ENCODE results near the gene ASB15.
A peak's percentile ranks its signal among the peaks of the same experiment; 100 is the strongest.

Gene ASB15

DNA sequence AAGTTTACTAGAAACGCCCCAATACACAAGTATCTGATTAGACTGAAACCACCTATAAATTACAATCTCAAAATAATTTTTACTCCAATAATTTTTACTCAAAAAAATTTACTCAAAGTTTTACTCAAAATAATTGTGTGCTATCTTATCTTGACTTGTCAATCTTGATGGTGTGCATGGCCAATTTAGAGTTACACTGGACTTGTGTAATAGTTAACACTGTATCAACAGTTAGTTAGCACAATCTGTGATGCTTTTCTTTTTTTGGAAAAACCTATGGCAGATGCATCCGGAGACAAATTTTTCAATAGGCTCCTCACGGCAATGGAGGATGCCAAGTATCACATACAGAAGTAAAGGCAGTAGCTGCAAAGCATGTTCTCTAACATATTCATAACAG, 79.0 kb downstream of the ASB15 start:
- no CpG with 5 or more reads among the region's 3 CpGs for WGBS (ENCODE audit: insufficient coverage)

DNA sequence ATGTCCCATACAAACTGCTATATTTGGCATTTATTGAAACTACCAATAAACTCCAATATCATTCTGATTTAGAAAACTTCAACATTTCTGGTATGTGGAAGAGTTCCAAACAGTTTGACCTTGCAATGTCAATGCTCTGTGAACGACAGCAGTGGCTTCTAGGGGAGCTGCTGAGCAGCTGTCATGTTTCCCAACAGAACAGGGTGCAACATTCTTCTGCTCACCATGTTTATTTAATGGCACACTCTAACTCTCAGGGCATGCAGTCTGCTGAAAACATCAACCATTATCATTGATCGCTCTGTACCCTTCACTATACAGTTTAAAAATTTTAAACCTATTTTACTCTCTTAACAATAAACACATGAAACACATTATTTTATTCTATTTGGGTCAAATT, 79.9 kb downstream of the ASB15 start:
- WGBS (ENCODE audit: insufficient coverage), result 100% methylated on average over 1 of the region's 2 CpGs
- DNase-seq, result no peak
- ChIA-PET POLR2A (no interaction called here), CTCF (interaction anchor here (0.6 to 2.9 kb wide), 12 partner anchors 12 to 193 kb away, joined by 3 to 9 read pairs (median 4); partner anchors contain the start of gene WASL)
- Histone ChIP-seq H3K9me3 (ENCODE audit: control extremely low read depth in 1 of 5, control insufficient read depth in 4 of 5, insufficient read depth in 2 of 5, low read depth in 1 of 5, low read length in 4 of 5) (no peaks in the 10 kb centered on the region), H3K27me3 (replicated peaks in 2 of 5; ENCODE audit: control insufficient read depth in 4 of 5, insufficient read depth in 5 of 5, low read length in 4 of 5) (no peaks in the 10 kb centered on the region), H3K36me3 (ENCODE audit: control insufficient read depth in 4 of 4, insufficient read depth in 4 of 4, low read length in 3 of 4) (peaks cover 8 to 22% (median 14%) of the 10 kb centered on the region in 4 experiments), H3K4me3 (ENCODE audit: control insufficient read depth in 1 of 7, extremely low read depth in 1 of 7, insufficient read depth in 4 of 7, low read depth in 2 of 7, low read length in 6 of 7) (no peak overlapping the region), H3K27ac (ENCODE audit: insufficient read depth in 1 of 2, low read depth in 1 of 2, low read length in 2 of 2, poor library complexity in 1 of 2, severe bottlenecking in 2 of 2) (no peak overlapping the region), H3K4me1 (ENCODE audit: control extremely low read depth in 1 of 4, control insufficient read depth in 4 of 4, insufficient read depth in 4 of 4, low read length in 3 of 4) (no peaks in the 10 kb centered on the region)

More for the DNA sequence above, 79.0 kb downstream of the ASB15 start:
- DNase-seq, result no peak
- Histone ChIP-seq H3K27ac (ENCODE audit: insufficient read depth in 1 of 2, low read depth in 1 of 2, low read length in 2 of 2, poor library complexity in 1 of 2, severe bottlenecking in 2 of 2) (no peak overlapping the region), H3K4me3 (ENCODE audit: control insufficient read depth in 1 of 7, extremely low read depth in 1 of 7, insufficient read depth in 4 of 7, low read depth in 2 of 7, low read length in 6 of 7) (no peak overlapping the region), H3K36me3 (ENCODE audit: control insufficient read depth in 4 of 4, insufficient read depth in 4 of 4, low read length in 3 of 4) (peaks cover 8 to 22% (median 14%) of the 10 kb centered on the region in 4 experiments), H3K27me3 (replicated peaks in 2 of 5; ENCODE audit: control insufficient read depth in 4 of 5, insufficient read depth in 5 of 5, low read length in 4 of 5) (no peaks in the 10 kb centered on the region), H3K4me1 (ENCODE audit: control extremely low read depth in 1 of 4, control insufficient read depth in 4 of 4, insufficient read depth in 4 of 4, low read length in 3 of 4) (no peaks in the 10 kb centered on the region), H3K9me3 (ENCODE audit: control extremely low read depth in 1 of 5, control insufficient read depth in 4 of 5, insufficient read depth in 2 of 5, low read depth in 1 of 5, low read length in 4 of 5) (no peaks in the 10 kb centered on the region)
- CTCF ChIA-PET, result interaction anchor here (1.3 to 2.9 kb wide), 3 partner anchors 11 to 185 kb away, joined by 3 to 9 read pairs (median 5); no protein-coding TSS in a partner anchor
- POLR2A ChIA-PET, result no interaction called here

DNA sequence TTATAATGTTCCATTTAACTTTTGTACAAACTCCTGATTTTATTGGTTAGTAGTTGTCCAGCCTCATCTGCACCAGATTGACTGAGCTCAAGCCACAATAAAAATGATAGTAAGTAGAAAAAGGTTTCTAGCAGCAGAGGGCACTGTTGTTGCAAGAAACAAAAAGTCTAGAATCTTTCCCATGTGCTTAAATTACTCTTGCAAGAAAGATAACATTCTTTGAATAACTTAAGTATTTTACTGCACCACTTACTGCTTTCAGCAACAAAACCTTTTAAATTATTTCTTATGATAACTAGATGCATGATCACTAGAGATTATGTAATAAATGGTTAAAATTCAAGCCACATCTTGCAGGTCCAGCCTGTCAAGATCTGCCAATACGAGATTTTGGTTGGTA, 81.1 kb downstream of the ASB15 start:
- no CpG with 5 or more reads among the region's 1 CpG for WGBS (ENCODE audit: insufficient coverage)
- Histone ChIP-seq H3K4me3 (ENCODE audit: control insufficient read depth in 1 of 7, extremely low read depth in 1 of 7, insufficient read depth in 4 of 7, low read depth in 2 of 7, low read length in 6 of 7) (no peak overlapping the region), H3K27me3 (replicated peaks in 2 of 5; ENCODE audit: control insufficient read depth in 4 of 5, insufficient read depth in 5 of 5, low read length in 4 of 5) (no peaks in the 10 kb centered on the region), H3K27ac (ENCODE audit: insufficient read depth in 1 of 2, low read depth in 1 of 2, low read length in 2 of 2, poor library complexity in 1 of 2, severe bottlenecking in 2 of 2) (no peak overlapping the region), H3K36me3 (ENCODE audit: control insufficient read depth in 4 of 4, insufficient read depth in 4 of 4, low read length in 3 of 4) (peaks cover 11 to 29% (median 17%) of the 10 kb centered on the region in 4 experiments), H3K9me3 (ENCODE audit: control extremely low read depth in 1 of 5, control insufficient read depth in 4 of 5, insufficient read depth in 2 of 5, low read depth in 1 of 5, low read length in 4 of 5) (no peaks in the 10 kb centered on the region), H3K4me1 (ENCODE audit: control extremely low read depth in 1 of 4, control insufficient read depth in 4 of 4, insufficient read depth in 4 of 4, low read length in 3 of 4) (no peaks in the 10 kb centered on the region)
- ChIA-PET CTCF (interaction anchor here (0.7 to 1.6 kb wide), 14 partner anchors 8 to 192 kb away, joined by 3 to 7 read pairs (median 4); no protein-coding TSS in a partner anchor), POLR2A (no interaction called here)
- DNase-seq, result peak; percentile 48 to 76 (median 71)

- Histone ChIP-seq H3K27ac (ENCODE audit: insufficient read depth in 1 of 2, low read depth in 1 of 2, low read length in 2 of 2, poor library complexity in 1 of 2, severe bottlenecking in 2 of 2) (no peak overlapping the region), H3K27me3 (replicated peaks in 2 of 5; ENCODE audit: control insufficient read depth in 4 of 5, insufficient read depth in 5 of 5, low read length in 4 of 5) (no peaks in the 10 kb centered on the region), H3K36me3 (ENCODE audit: control insufficient read depth in 4 of 4, insufficient read depth in 4 of 4, low read length in 3 of 4) (peaks cover 9 to 38% (median 28%) of the 10 kb centered on the region in 4 experiments), H3K4me1 (ENCODE audit: control extremely low read depth in 1 of 4, control insufficient read depth in 4 of 4, insufficient read depth in 4 of 4, low read length in 3 of 4) (no peaks in the 10 kb centered on the region), H3K9me3 (ENCODE audit: control extremely low read depth in 1 of 5, control insufficient read depth in 4 of 5, insufficient read depth in 2 of 5, low read depth in 1 of 5, low read length in 4 of 5) (no peaks in the 10 kb centered on the region), H3K4me3 (ENCODE audit: control insufficient read depth in 1 of 7, extremely low read depth in 1 of 7, insufficient read depth in 4 of 7, low read depth in 2 of 7, low read length in 6 of 7) (no peak overlapping the region)
- CTCF ChIA-PET, result interaction anchor here (1.3 kb wide), 1 partner anchor 178 kb away, joined by 4 read pairs; no protein-coding TSS in a partner anchor
- POLR2A ChIA-PET, result no interaction called here
- WGBS (ENCODE audit: insufficient coverage), result 100% methylated on average over 2 of the region's 2 CpGs
- no peak for DNase-seq
These were observed 85.5 kb downstream of the ASB15 start for GRCh38 chr7:123687161-123687560.

- no peak overlapping the region for H3K4me3 ChIP-seq (ENCODE audit: control insufficient read depth in 1 of 7, extremely low read depth in 1 of 7, insufficient read depth in 4 of 7, low read depth in 2 of 7, low read length in 6 of 7)
- no CpG with 5 or more reads among the region's 1 CpG for WGBS (ENCODE audit: insufficient coverage)
- ChIA-PET POLR2A (no interaction called here), CTCF (interaction anchor here (0.6 to 1.1 kb wide), 2 partner anchors 177 to 184 kb away, joined by 3 read pairs; no protein-coding TSS in a partner anchor)
- no peaks in the 10 kb centered on the region for H3K4me1 ChIP-seq (ENCODE audit: control extremely low read depth in 1 of 4, control insufficient read depth in 4 of 4, insufficient read depth in 4 of 4, low read length in 3 of 4)
- no peaks in the 10 kb centered on the region for H3K9me3 ChIP-seq (ENCODE audit: control extremely low read depth in 1 of 5, control insufficient read depth in 4 of 5, insufficient read depth in 2 of 5, low read depth in 1 of 5, low read length in 4 of 5)
- peaks cover 11 to 43% (median 32%) of the 10 kb centered on the region in 4 experiments for H3K36me3 ChIP-seq (ENCODE audit: control insufficient read depth in 4 of 4, insufficient read depth in 4 of 4, low read length in 3 of 4)
- DNase-seq, result no peak
- H3K27me3 ChIP-seq (replicated peaks in 2 of 5; ENCODE audit: control insufficient read depth in 4 of 5, insufficient read depth in 5 of 5, low read length in 4 of 5), result no peaks in the 10 kb centered on the region
- H3K27ac ChIP-seq (ENCODE audit: insufficient read depth in 1 of 2, low read depth in 1 of 2, low read length in 2 of 2, poor library complexity in 1 of 2, severe bottlenecking in 2 of 2), result no peak overlapping the region
These were observed 86.1 kb downstream of the ASB15 start for GRCh38 chr7:123687727-123688126.
